ENCODE measurements around the gene FHL1. TPM values are rescaled to one million over a fixed set of nuclear protein-coding genes. Genes with fewer than 3 reads are reported as not detected.

Gene FHL1
- total RNA-seq, 1 donor from 2014 or later: 15.5 TPM

DNA sequence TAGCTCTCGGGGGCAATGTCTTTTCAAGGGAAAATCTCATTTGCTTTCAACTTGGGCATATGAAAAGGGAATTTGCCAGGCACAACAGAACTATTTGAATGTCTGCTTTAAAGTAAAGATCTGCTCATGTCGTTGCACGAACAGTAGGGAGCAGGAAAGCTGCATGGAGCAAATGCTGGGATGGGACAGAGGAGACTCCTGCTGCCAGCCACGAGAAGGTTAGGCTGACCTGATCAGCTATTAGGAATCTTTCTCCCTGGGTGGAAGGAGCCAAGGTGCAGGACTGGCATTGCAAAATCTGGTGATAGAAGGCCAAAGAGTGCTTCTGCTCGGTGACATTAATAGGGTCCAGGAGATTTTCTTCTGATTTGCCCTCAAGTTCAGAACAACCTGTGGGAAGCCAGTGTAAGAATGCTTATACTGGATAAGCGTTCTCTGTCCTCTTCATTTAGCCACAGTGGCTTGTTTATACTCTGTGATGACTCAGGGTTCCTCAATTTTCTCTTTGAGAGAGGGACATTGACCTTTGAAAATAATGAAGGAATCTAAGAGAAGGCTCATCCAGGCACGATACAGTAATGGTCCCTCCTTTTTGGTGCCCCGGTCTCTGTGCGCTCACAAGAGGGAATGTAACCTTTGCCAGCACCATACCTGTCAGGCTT is 22.9 kb downstream of the FHL1 start:
- DNase-seq (ENCODE audit: low read depth): no peak
- H3K4me3 ChIP-seq (ENCODE audit: low read depth, low read length): peak overlapping the region; percentile 14
- TF ChIP-seq, protein P1, sequence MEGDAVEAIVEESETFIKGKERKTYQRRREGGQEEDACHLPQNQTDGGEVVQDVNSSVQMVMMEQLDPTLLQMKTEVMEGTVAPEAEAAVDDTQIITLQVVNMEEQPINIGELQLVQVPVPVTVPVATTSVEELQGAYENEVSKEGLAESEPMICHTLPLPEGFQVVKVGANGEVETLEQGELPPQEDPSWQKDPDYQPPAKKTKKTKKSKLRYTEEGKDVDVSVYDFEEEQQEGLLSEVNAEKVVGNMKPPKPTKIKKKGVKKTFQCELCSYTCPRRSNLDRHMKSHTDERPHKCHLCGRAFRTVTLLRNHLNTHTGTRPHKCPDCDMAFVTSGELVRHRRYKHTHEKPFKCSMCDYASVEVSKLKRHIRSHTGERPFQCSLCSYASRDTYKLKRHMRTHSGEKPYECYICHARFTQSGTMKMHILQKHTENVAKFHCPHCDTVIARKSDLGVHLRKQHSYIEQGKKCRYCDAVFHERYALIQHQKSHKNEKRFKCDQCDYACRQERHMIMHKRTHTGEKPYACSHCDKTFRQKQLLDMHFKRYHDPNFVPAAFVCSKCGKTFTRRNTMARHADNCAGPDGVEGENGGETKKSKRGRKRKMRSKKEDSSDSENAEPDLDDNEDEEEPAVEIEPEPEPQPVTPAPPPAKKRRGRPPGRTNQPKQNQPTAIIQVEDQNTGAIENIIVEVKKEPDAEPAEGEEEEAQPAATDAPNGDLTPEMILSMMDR (conservative IDR thresholded peaks at IDR 0.05; ENCODE audit: low read depth, low read length): peak; percentile 58

- TF ChIP-seq, protein P1 (conservative IDR thresholded peaks at IDR 0.05; ENCODE audit: low read depth, low read length): no peak
- no peak for DNase-seq (ENCODE audit: low read depth)
- no peak overlapping the region for H3K4me3 ChIP-seq (ENCODE audit: low read depth, low read length)
Observed at GRCh38 chrX:136171420-136171819, 24.1 kb downstream of the FHL1 start.

GRCh38 chrX:136176399-136176825 is 29.1 kb downstream of the FHL1 start:
- DNase-seq (ENCODE audit: low read depth): peak; percentile 82
- TF ChIP-seq, protein P1 (conservative IDR thresholded peaks at IDR 0.05; ENCODE audit: low read depth, low read length): no peak
- H3K4me3 ChIP-seq (ENCODE audit: low read depth, low read length): no peak overlapping the region

DNA sequence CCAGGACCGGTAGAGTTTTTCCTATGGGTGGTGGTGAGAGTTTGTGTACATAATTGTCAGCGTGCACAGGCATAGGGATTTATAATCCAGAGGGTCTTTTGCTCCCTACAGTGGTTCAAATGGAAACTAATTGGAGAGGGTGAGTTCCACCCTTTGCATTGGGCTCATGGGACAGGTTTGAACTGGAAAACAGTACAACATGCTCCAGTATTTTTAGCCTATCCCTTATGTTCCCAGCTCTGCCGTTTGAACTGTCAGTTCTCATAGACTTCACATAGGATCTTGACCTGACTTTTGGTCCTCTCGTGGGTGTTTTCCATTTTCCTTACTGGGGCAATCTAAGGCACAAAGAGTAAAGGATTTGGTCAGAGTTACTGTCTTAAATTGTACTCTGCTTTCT is 31.8 kb downstream of the FHL1 start:
- H3K4me3 ChIP-seq (ENCODE audit: low read depth, low read length): no peak overlapping the region
- TF ChIP-seq, protein P1 (conservative IDR thresholded peaks at IDR 0.05; ENCODE audit: low read depth, low read length): no peak
- DNase-seq (ENCODE audit: low read depth): no peak

- H3K4me3 ChIP-seq (ENCODE audit: low read depth, low read length): no peak overlapping the region
- DNase-seq (ENCODE audit: low read depth): no peak
- TF ChIP-seq, protein P1 (conservative IDR thresholded peaks at IDR 0.05; ENCODE audit: low read depth, low read length): no peak
Observed at GRCh38 chrX:136182414-136182813, 35.1 kb downstream of the FHL1 start.

- DNase-seq (ENCODE audit: low read depth): no peak
- TF ChIP-seq, protein P1 (conservative IDR thresholded peaks at IDR 0.05; ENCODE audit: low read depth, low read length): no peak
- no peak overlapping the region for H3K4me3 ChIP-seq (ENCODE audit: low read depth, low read length)
Observed at GRCh38 chrX:136183172-136183571, 35.8 kb downstream of the FHL1 start.

GRCh38 chrX:136183917-136184316 is 36.6 kb downstream of the FHL1 start:
- TF ChIP-seq, protein P1 (conservative IDR thresholded peaks at IDR 0.05; ENCODE audit: low read depth, low read length): no peak
- no peak for DNase-seq (ENCODE audit: low read depth)
- no peak overlapping the region for H3K4me3 ChIP-seq (ENCODE audit: low read depth, low read length)
